Upper lobe of left lung (tissue), 6 donors: Measurements from ENCODE around the gene CHD5. TPM values are rescaled to one million over a fixed set of nuclear protein-coding genes. Genes with fewer than 3 reads are reported as not detected.

Experiments
- ATAC-seq, 2 donors: fragments of 200-7000 bp; cut with Tn5 transposase; one replicate each; pipeline ENCODE4 v1.9.1; 2022; ENCODE audit warnings: mild to moderate bottlenecking in 2 of 2, moderate library complexity in 2 of 2; ENCODE audit not compliant: low FRiP score in 2 of 2
- DNase-seq, 2 donors: peaks; one replicate each; pipeline ENCODE4 v3.0.0-alpha.2; 2019 to 2020
- H3K27ac ChIP-seq, 4 donors: fragments of 200-600 bp; sonication (generic); one replicate each; pipeline ENCODE4 v1.5.1; 2016 to 2019
- H3K27me3 ChIP-seq, 4 donors: fragments of 200-600 bp; sonication (generic); one replicate each; pipeline ENCODE4 v1.5.1; 2017 to 2019
- H3K36me3 ChIP-seq, 4 donors: fragments of 200-600 bp; sonication (generic); one replicate each; pipeline ENCODE4 v1.5.1; 2016 to 2019
- H3K4me1 ChIP-seq, 4 donors: fragments of 200-600 bp; sonication (generic); one replicate each; pipeline ENCODE4 v1.5.1; 2018 to 2019
- H3K4me3 ChIP-seq, 4 donors: fragments of 200-600 bp; sonication (generic); one replicate each; pipeline ENCODE4 v1.5.1; 2017 to 2019; ENCODE audit warnings: mild to moderate bottlenecking in 2 of 4, moderate library complexity in 1 of 4
- H3K9me3 ChIP-seq, 4 donors: fragments of 200-600 bp; sonication (generic); one replicate each; pipeline ENCODE4 v1.5.1; 2018 to 2019
- CTCF ChIP-seq, 6 experiments: fragments of 450-650 bp in 4 of 6; fragments of 200-600 bp in 2 of 6; sonication (generic) in 2 of 6; IDR thresholded peaks; one replicate each; pipeline ENCODE4 v1.5.1; 2016 to 2019; ENCODE audit warnings: antibody characterized with exemption in 6 of 6
- EP300 ChIP-seq, 4 donors: sonication (generic); formaldehyde crosslinking; IDR thresholded peaks; one replicate each; pipeline ENCODE4 v1.5.1; 2017; ENCODE audit warnings: antibody characterized with exemption in 4 of 4, control low read depth in 2 of 4
- POLR2A ChIP-seq, 4 donors: fragments of 450-650 bp; IDR thresholded peaks; one replicate each; pipeline ENCODE4 v1.5.1; 2016 to 2017; ENCODE audit warnings: antibody characterized with exemption in 4 of 4, mild to moderate bottlenecking in 2 of 4
- POLR2AphosphoS5 ChIP-seq, 2 donors: sonication (generic); formaldehyde crosslinking; IDR thresholded peaks; one replicate each; pipeline ENCODE4 v1.5.1; 2017; ENCODE audit warnings: antibody characterized with exemption in 2 of 2
- WGBS, 2 donors: methylation state at CpG; one replicate each; pipeline ENCODE4 v1.1.5; 2017 to 2018; 5-methylcytosine and 5-hydroxymethylcytosine counted together
- total RNA-seq, 6 donors: library from RNA; depleted of rRNA in 4 of 6; stranded (reverse); fragments of >200 nt in 4 of 6; gene quantifications; one replicate each; pipeline versions ENCODE4 v1.1.0 to v1.2.1, GENCODE V29; 2016 to 2021
- donor health status: DM: no; HTN: no; CAD: no; lungs with moderate emphysema.
- donor health status: DM: no; HTN: yes; CAD: no; lungs with severe emphysema.

CHD5 gene
- total RNA-seq, 6 donors from 2014 or later = 0.14 to 1.3 (median 0.25) TPM

DNA sequence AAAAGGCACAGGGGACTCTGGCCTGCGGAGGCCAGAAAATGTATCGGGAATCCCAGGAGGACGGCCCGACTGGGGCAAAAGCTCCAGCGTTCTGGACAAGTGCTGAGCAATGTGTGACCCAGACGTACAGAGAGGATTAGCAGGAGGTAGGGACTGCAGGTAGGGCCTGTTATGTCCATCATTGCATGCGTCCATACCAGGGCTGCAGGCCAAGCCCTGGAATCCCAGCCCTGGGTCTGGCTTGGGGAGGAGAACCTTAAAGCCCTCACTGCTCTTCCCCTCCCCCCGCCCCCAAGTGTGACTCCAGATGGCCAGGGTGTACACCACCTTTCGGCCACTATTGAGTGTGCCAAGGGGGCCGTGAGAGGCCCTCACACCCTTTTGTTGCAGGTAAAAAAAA lies 27.8 kb upstream of the CHD5 start:
- no peak for ATAC-seq
- no peaks in the 10 kb centered on the region for H3K9me3 ChIP-seq
- no peak for DNase-seq
- no peak overlapping the region for H3K27ac ChIP-seq
- H3K4me1 ChIP-seq = peaks cover 36 to 49% (median 41%) of the 10 kb centered on the region in 4 donors
- no peaks in the 10 kb centered on the region for H3K36me3 ChIP-seq
- 88 to 92% methylated on average over 6 to 10 of the region's 10 CpGs for WGBS, 2 donors
- H3K27me3 ChIP-seq = peaks cover 0 to 22% (median 6%) of the 10 kb centered on the region in 4 donors
- TF ChIP-seq POLR2A (IDR thresholded peaks at IDR 0.05) (no peak), CTCF (IDR thresholded peaks at IDR 0.05) (no peak), EP300 (IDR thresholded peaks at IDR 0.05) (no peak)
- no peak overlapping the region for H3K4me3 ChIP-seq

DNA sequence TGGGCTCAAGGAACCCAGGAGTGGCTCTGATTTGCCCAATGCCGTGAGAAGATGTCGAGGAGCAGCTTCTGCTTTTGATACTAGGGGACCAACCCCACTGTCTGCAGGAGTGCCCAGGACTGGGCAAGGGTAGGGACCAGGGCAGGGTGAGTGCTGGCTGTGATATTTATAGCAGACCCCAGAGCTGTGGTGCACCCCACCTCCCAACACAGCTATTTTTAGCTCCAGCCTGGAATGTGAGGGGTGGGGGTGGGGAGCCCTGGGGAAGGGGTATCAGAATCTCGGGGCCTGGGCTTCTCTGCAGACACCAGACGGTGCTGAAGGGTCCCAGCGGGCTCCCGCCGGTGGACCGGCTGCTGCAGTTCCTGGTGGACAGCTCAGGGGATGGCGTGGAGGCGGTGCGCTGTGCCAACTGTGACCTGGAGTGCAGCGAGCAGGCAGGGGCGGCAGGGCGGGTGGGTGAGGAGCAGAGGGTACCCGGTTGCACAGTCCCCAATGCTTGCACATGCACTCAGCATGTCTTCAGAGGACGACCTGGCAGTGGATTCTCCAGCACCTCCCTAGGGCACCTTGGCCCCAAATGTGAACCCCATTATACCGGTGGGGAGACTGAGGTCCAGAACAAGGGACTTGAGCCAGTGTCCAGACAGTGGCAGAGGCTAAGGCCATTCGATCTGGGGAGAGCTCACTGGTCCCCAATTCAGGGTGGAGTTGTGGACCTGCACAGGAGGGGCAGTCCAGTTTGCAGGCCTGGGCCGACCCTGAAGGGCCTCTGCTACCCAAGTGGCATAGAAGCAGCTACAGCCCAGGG lies 27.2 kb upstream of the CHD5 start:
- H3K4me3 ChIP-seq = peak overlapping the region in 1 of 4 donors; percentile 71
- DNase-seq = peak in 1 of 2 donors; percentile 82
- H3K36me3 ChIP-seq = no peaks in the 10 kb centered on the region
- 45 to 83% methylated on average over 2 to 19 of the region's 19 CpGs for WGBS, 2 donors
- ATAC-seq = no peak
- no peaks in the 10 kb centered on the region for H3K9me3 ChIP-seq
- H3K27ac ChIP-seq = no peak overlapping the region
- H3K4me1 ChIP-seq = peaks cover 36 to 49% (median 41%) of the 10 kb centered on the region in 4 donors
- H3K27me3 ChIP-seq = peaks cover 0 to 22% (median 6%) of the 10 kb centered on the region in 4 donors
- TF ChIP-seq POLR2A (IDR thresholded peaks at IDR 0.05) (no peak), CTCF (IDR thresholded peaks at IDR 0.05) (no peak), POLR2AphosphoS5 (IDR thresholded peaks at IDR 0.05) (no peak), EP300 (IDR thresholded peaks at IDR 0.05) (no peak)

GRCh38 chr1:6206520-6206855 lies 26.4 kb upstream of the CHD5 start:
- Histone ChIP-seq H3K36me3 (no peaks in the 10 kb centered on the region), H3K4me3 (peak overlapping the region; percentile 7 to 71 (median 62)), H3K4me1 (peaks cover 36 to 49% (median 41%) of the 10 kb centered on the region in 4 donors), H3K9me3 (no peaks in the 10 kb centered on the region), H3K27ac (peak overlapping the region in 3 of 4 donors; percentile 57 to 75 (median 70)), H3K27me3 (peaks cover 0 to 22% (median 6%) of the 10 kb centered on the region in 4 donors)
- ATAC-seq = no peak
- TF ChIP-seq POLR2A (IDR thresholded peaks at IDR 0.05) = no peak
- TF ChIP-seq CTCF (IDR thresholded peaks at IDR 0.05) = no peak
- no peak for TF ChIP-seq EP300 (IDR thresholded peaks at IDR 0.05)
- TF ChIP-seq POLR2AphosphoS5 (IDR thresholded peaks at IDR 0.05) = no peak
- WGBS, 2 donors = 28% methylated on average over 2 of the region's 25 CpGs; no CpG with 5 or more reads in 1 of the 2 donors
- DNase-seq = no peak

- Histone ChIP-seq H3K4me3 (peak within 1 kb of the TSS; percentile 7 to 71 (median 62)), H3K27me3 (peaks cover 0 to 22% (median 6%) of the 10 kb centered on the region in 4 donors), H3K9me3 (no peaks in the 10 kb centered on the region), H3K27ac (peak within 1 kb of the TSS; percentile 57 to 75 (median 68)), H3K4me1 (peaks cover 36 to 49% (median 41%) of the 10 kb centered on the region in 4 donors), H3K36me3 (no peaks in the 10 kb centered on the region)
- DNase-seq = peak; percentile 72 to 90
- ATAC-seq = peak; percentile 79 to 84
- WGBS, 2 donors = 0 to 1% methylated on average over 11 to 26 of the region's 66 CpGs
- TF ChIP-seq POLR2A (IDR thresholded peaks at IDR 0.05) = peak in 2 of 4 donors; percentile 50 to 58
- no peak for TF ChIP-seq CTCF (IDR thresholded peaks at IDR 0.05)
- TF ChIP-seq EP300 (IDR thresholded peaks at IDR 0.05) = no peak
- TF ChIP-seq POLR2AphosphoS5 (IDR thresholded peaks at IDR 0.05) = peak; percentile 35 to 40
Measured at GRCh38 chr1:6205849-6206519, 25.9 kb upstream of the CHD5 start, which contains the start of gene RNF207. Gene RNF207, plus strand, starts transcription at chr1:6206119. Its CDS starts 417 bp downstream, at chr1:6206536.
